ENCODE measurements around the gene FBXL19. TPM values are rescaled to one million over a fixed set of nuclear protein-coding genes. Genes with fewer than 3 reads are reported as not detected.
A peak's percentile ranks its signal among the peaks of the same experiment; 100 is the strongest.

Gene FBXL19
- total and polyA plus RNA-seq, 9 of the 15 experiments (the other 6 are each of a cell fraction or from before 2014, with no cell fraction given), result 0.13 to 48.0 (median 13.5) TPM; not detected in 1

DNA sequence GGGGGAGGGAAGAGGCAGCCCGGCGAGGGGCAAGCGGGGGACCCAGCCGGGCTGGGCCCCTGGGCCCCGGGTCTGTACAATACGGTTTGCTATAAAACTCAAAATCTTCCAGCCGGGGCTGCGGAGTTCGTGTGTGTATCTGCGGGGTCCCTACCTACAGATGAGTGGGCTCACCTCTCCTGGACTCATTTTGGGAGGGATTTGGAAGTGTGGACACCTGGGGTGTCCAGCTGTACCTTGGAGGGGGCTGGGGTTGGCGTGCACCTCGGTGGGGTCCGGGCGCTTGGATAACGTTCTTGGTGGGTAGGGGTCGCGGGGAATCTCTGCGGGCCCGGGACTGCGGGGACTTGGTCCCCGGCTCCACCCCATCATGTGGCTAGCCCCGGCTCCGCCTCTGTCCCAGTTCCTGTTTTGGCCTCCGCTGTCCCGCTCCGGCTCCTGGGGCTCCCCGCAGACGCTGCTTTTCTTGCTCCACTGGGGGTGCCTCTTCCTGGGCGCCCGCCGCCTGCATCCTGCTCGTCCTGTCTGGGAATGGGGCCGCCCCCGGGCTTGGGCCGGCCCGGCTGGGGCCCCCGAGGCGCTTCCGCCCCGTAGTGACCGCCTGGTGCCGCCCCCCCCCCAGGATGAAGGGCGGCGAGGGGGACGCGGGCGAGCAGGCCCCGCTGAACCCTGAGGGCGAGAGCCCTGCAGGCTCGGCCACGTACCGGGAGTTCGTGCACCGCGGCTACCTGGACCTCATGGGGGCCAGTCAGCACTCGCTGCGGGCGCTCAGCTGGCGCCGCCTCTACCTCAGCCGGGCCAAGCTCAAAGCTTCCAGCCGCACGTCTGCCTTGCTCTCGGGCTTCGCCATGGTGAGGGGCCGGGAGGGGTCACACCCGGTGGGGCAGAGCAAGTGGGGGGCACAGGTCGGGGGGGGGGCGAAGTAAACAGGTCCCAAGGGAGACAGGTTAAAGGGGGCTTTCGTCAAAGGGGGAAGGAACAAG lies 25.6 kb downstream of the FBXL19 start, which contains the start of gene ORAI3 (continued):
- 0 out of 2 replicates have a peak, but pooled peaks have one; percentile 4 for TF ChIP-seq JUND (IDR thresholded peaks at IDR 0.05; ENCODE audit: borderline replicate concordance, low read depth, low read length)
- no peak for TF ChIP-seq JUND (tag; IDR thresholded peaks at IDR 0.05; ENCODE audit: borderline replicate concordance, low read depth, low read length)
- TF ChIP-seq CCNT2 (IDR thresholded peaks at IDR 0.05; ENCODE audit: borderline replicate concordance, extremely low read depth, insufficient read length, low read depth, low read length), result peak; percentile 71
- TF ChIP-seq TRIM24 (IDR thresholded peaks at IDR 0.05), result 0 out of 4 replicates have a peak, but pooled peaks of 1 of the 2 experiments have one; percentile 24
- TF ChIP-seq ZFX (CRISPR knock-in tag; IDR thresholded peaks at IDR 0.05), result peak; percentile 83
- TF ChIP-seq TOE1 (IDR thresholded peaks at IDR 0.05; ENCODE audit: borderline replicate concordance), result 0 out of 2 replicates have a peak, but pooled peaks have one; percentile 11
- TF ChIP-seq TOE1 (CRISPR knock-in tag; IDR thresholded peaks at IDR 0.05; ENCODE audit: borderline replicate concordance, low read depth), result no peak
- TF ChIP-seq MAZ (CRISPR knock-in tag; conservative IDR thresholded peaks at IDR 0.05 in 1 of 2, IDR thresholded peaks at IDR 0.05 in 1 of 2), result peak; percentile 53 to 59; a peak in 3 of 4 replicates
- TF ChIP-seq, protein P1, sequence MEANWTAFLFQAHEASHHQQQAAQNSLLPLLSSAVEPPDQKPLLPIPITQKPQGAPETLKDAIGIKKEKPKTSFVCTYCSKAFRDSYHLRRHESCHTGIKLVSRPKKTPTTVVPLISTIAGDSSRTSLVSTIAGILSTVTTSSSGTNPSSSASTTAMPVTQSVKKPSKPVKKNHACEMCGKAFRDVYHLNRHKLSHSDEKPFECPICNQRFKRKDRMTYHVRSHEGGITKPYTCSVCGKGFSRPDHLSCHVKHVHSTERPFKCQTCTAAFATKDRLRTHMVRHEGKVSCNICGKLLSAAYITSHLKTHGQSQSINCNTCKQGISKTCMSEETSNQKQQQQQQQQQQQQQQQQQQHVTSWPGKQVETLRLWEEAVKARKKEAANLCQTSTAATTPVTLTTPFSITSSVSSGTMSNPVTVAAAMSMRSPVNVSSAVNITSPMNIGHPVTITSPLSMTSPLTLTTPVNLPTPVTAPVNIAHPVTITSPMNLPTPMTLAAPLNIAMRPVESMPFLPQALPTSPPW (CRISPR knock-in tag; IDR thresholded peaks at IDR 0.05), result peak; percentile 31
- TF ChIP-seq FUS (optimal IDR thresholded peaks at IDR 0.05; ENCODE audit: low read depth, low read length), result peak; percentile 73
- no peak for TF ChIP-seq ZNF584 (CRISPR knock-in tag; IDR thresholded peaks at IDR 0.05; ENCODE audit: low read depth)
- TF ChIP-seq, protein P2, sequence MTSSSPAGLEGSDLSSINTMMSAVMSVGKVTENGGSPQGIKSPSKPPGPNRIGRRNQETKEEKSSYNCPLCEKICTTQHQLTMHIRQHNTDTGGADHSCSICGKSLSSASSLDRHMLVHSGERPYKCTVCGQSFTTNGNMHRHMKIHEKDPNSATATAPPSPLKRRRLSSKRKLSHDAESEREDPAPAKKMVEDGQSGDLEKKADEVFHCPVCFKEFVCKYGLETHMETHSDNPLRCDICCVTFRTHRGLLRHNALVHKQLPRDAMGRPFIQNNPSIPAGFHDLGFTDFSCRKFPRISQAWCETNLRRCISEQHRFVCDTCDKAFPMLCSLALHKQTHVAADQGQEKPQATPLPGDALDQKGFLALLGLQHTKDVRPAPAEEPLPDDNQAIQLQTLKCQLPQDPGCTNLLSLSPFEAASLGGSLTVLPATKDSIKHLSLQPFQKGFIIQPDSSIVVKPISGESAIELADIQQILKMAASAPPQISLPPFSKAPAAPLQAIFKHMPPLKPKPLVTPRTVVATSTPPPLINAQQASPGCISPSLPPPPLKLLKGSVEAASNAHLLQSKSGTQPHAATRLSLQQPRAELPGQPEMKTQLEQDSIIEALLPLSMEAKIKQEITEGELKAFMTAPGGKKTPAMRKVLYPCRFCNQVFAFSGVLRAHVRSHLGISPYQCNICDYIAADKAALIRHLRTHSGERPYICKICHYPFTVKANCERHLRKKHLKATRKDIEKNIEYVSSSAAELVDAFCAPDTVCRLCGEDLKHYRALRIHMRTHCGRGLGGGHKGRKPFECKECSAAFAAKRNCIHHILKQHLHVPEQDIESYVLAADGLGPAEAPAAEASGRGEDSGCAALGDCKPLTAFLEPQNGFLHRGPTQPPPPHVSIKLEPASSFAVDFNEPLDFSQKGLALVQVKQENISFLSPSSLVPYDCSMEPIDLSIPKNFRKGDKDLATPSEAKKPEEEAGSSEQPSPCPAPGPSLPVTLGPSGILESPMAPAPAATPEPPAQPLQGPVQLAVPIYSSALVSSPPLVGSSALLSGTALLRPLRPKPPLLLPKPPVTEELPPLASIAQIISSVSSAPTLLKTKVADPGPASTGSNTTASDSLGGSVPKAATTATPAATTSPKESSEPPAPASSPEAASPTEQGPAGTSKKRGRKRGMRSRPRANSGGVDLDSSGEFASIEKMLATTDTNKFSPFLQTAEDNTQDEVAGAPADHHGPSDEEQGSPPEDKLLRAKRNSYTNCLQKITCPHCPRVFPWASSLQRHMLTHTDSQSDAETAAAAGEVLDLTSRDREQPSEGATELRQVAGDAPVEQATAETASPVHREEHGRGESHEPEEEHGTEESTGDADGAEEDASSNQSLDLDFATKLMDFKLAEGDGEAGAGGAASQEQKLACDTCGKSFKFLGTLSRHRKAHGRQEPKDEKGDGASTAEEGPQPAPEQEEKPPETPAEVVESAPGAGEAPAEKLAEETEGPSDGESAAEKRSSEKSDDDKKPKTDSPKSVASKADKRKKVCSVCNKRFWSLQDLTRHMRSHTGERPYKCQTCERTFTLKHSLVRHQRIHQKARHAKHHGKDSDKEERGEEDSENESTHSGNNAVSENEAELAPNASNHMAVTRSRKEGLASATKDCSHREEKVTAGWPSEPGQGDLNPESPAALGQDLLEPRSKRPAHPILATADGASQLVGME (CRISPR knock-in tag; IDR thresholded peaks at IDR 0.05), result 0 out of 2 replicates have a peak, but pooled peaks have one; percentile 28
- TF ChIP-seq, protein P3, sequence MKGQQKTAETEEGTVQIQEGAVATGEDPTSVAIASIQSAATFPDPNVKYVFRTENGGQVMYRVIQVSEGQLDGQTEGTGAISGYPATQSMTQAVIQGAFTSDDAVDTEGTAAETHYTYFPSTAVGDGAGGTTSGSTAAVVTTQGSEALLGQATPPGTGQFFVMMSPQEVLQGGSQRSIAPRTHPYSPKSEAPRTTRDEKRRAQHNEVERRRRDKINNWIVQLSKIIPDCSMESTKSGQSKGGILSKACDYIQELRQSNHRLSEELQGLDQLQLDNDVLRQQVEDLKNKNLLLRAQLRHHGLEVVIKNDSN (CRISPR knock-in tag; IDR thresholded peaks at IDR 0.05), result peak; percentile 60
- TF ChIP-seq POLR2B (IDR thresholded peaks at IDR 0.05; ENCODE audit: low read depth, partially characterized antibody), result peak; percentile 72
- TF ChIP-seq, protein P4, sequence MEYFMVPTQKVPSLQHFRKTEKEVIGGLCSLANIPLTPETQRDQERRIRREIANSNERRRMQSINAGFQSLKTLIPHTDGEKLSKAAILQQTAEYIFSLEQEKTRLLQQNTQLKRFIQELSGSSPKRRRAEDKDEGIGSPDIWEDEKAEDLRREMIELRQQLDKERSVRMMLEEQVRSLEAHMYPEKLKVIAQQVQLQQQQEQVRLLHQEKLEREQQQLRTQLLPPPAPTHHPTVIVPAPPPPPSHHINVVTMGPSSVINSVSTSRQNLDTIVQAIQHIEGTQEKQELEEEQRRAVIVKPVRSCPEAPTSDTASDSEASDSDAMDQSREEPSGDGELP (CRISPR knock-in tag; IDR thresholded peaks at IDR 0.05; ENCODE audit: borderline replicate concordance), result peak; percentile 45; the same call in 1 of the 2 replicates
- TF ChIP-seq ERF (CRISPR knock-in tag; IDR thresholded peaks at IDR 0.05), result 0 out of 2 replicates have a peak, but pooled peaks have one; percentile 70

All from K562 (cell line).